Suprapubic skin (tissue), 4 donors: ENCODE results near the gene BLVRB. TPM values are rescaled to one million over a fixed set of nuclear protein-coding genes. Genes with fewer than 3 reads are reported as not detected.

Experiments
- DNase-seq, 2 donors: peaks; one replicate each; pipeline ENCODE4 v3.0.0-alpha.2; 2019; ENCODE audit warnings: low spot score in 2 of 2
- H3K27ac ChIP-seq: fragments of 200-600 bp; sonication (generic); one replicate; pipeline ENCODE4 v1.5.1; 2019
- H3K27me3 ChIP-seq: fragments of 200-600 bp; sonication (generic); one replicate; pipeline ENCODE4 v1.5.1; 2019
- H3K36me3 ChIP-seq: fragments of 200-600 bp; sonication (generic); one replicate; pipeline ENCODE4 v1.5.1; 2019
- H3K4me1 ChIP-seq: fragments of 200-600 bp; sonication (generic); one replicate; pipeline ENCODE4 v1.5.1; 2019
- H3K4me3 ChIP-seq: fragments of 200-600 bp; sonication (generic); one replicate; pipeline ENCODE4 v1.5.1; 2019; ENCODE audit warnings: mild to moderate bottlenecking
- H3K9me3 ChIP-seq: fragments of 200-600 bp; sonication (generic); one replicate; pipeline ENCODE4 v1.5.1; 2019
- EP300 ChIP-seq: sonication (generic); formaldehyde crosslinking; IDR thresholded peaks from one replicate; pipeline ENCODE4 v1.6.1; 2017; ENCODE audit warnings: antibody characterized with exemption
- POLR2A ChIP-seq, 2 donors: fragments of 450-650 bp; IDR thresholded peaks; one replicate each; pipeline ENCODE4 v1.6.1; 2017; ENCODE audit warnings: antibody characterized with exemption in 2 of 2, mild to moderate bottlenecking in 2 of 2, moderate library complexity in 2 of 2
- POLR2AphosphoS5 ChIP-seq, 3 donors: sonication (generic); formaldehyde crosslinking; IDR thresholded peaks; one replicate each; pipeline ENCODE4 v1.6.1; 2017; ENCODE audit warnings: antibody characterized with exemption in 3 of 3
- WGBS: methylation state at CpG from one replicate; pipeline ENCODE4 v1.1.5; 2018; 5-methylcytosine and 5-hydroxymethylcytosine counted together
- total RNA-seq, 4 donors: library from RNA; depleted of rRNA; stranded (reverse); fragments of >200 nt; gene quantifications; one replicate each; pipeline ENCODE4 v1.1.0, GENCODE V29; 2016
- TF ChIP-seq, protein P1 (sequence below), 2 donors: fragments of 200-600 bp in 1 of 2; fragments of 450-650 bp in 1 of 2; sonication (generic) in 1 of 2; IDR thresholded peaks; one replicate each; pipeline ENCODE4 v1.5.1; 2016 to 2019; ENCODE audit warnings: antibody characterized with exemption in 2 of 2, mild to moderate bottlenecking in 1 of 2, moderate library complexity in 1 of 2

BLVRB gene
- total RNA-seq, 4 donors from 2014 or later: 117 to 172 (median 142) TPM

GRCh38 chr19:40403262-40403984 is 62.1 kb downstream of the BLVRB start:
- Histone ChIP-seq H3K4me1 (peaks cover 30% of the 10 kb centered on the region), H3K9me3 (no peaks in the 10 kb centered on the region), H3K27me3 (no peaks in the 10 kb centered on the region), H3K36me3 (no peaks in the 10 kb centered on the region), H3K4me3 (peak overlapping the region; percentile 69), H3K27ac (peak overlapping the region; percentile 82)
- under 1% methylated on average over 18 of the region's 41 CpGs for WGBS
- DNase-seq: peak; percentile 96
- no peak for TF ChIP-seq POLR2A (IDR thresholded peaks at IDR 0.05)
- no peak for TF ChIP-seq EP300
- TF ChIP-seq POLR2AphosphoS5 (IDR thresholded peaks at IDR 0.05): no peak
- TF ChIP-seq, protein P1, sequence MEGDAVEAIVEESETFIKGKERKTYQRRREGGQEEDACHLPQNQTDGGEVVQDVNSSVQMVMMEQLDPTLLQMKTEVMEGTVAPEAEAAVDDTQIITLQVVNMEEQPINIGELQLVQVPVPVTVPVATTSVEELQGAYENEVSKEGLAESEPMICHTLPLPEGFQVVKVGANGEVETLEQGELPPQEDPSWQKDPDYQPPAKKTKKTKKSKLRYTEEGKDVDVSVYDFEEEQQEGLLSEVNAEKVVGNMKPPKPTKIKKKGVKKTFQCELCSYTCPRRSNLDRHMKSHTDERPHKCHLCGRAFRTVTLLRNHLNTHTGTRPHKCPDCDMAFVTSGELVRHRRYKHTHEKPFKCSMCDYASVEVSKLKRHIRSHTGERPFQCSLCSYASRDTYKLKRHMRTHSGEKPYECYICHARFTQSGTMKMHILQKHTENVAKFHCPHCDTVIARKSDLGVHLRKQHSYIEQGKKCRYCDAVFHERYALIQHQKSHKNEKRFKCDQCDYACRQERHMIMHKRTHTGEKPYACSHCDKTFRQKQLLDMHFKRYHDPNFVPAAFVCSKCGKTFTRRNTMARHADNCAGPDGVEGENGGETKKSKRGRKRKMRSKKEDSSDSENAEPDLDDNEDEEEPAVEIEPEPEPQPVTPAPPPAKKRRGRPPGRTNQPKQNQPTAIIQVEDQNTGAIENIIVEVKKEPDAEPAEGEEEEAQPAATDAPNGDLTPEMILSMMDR (IDR thresholded peaks at IDR 0.05): peak in 1 of 2 donors; percentile 5

DNA sequence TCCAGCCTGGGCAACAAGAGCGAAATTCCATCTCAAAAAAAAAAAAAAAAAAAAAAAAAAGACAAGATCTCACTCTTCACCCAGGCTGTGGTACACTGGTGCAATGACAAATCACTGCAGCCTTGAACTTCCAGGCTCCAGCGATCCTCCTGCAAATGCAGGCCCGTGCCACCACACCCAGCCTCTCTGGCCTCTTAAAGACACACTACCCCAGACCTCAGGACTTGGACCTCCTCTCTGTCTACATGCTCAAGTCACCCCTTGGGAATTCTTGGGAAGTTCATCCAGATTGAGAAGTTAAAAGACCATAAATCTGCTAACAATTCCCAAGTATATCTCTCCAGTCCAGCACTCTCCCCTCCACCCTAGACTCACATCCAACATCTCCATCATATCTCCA is 65.0 kb downstream of the BLVRB start:
- Histone ChIP-seq H3K27me3 (no peaks in the 10 kb centered on the region), H3K9me3 (no peaks in the 10 kb centered on the region), H3K36me3 (no peaks in the 10 kb centered on the region), H3K4me1 (peaks cover 34% of the 10 kb centered on the region), H3K27ac (no peak overlapping the region), H3K4me3 (no peak overlapping the region)
- DNase-seq: no peak
- TF ChIP-seq, protein P1 (IDR thresholded peaks at IDR 0.05): no peak
- TF ChIP-seq EP300: no peak
- TF ChIP-seq POLR2AphosphoS5 (IDR thresholded peaks at IDR 0.05): no peak
- no peak for TF ChIP-seq POLR2A (IDR thresholded peaks at IDR 0.05)
- WGBS: 63% methylated on average over 3 of the region's 3 CpGs

DNA sequence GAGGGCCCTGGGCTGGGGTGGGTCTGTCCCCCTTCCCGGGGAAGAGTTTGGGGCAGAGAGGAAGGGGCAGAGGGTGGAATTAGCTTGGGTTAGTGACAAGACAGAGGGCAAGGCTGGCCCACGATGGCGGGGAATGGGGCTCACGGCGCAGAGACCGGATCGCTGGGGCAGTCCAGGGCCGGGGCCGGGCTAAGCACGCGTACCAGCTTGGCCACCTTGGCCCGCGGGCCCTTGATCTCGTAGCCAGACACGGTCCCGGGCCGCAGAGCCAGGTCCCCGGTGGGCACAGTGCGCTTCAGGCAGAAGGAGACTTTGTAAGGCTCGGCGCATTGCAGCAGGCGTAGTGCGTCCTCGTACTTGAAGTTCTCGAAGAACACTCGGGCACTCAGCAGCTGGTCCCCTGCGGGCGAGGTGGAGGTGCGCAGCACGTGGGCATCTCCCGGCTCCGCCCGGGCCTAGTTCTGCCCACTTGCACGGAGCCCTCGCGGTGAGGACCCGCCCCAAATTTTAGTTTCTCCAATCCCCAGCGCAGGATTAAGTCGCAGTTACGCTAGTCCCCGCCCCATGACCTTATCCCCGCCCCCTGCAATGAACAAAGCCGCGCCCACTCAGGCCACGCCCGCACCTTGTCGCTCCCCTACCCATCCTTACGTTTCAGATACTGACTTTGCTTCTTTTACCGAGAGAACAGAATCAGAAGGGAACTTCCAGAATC is 67.0 kb downstream of the BLVRB start:
- Histone ChIP-seq H3K9me3 (no peaks in the 10 kb centered on the region), H3K27ac (no peak overlapping the region), H3K27me3 (no peaks in the 10 kb centered on the region), H3K4me1 (peaks cover 23% of the 10 kb centered on the region), H3K36me3 (no peaks in the 10 kb centered on the region), H3K4me3 (peak overlapping the region; percentile 11)
- WGBS: 24% methylated on average over 23 of the region's 49 CpGs
- DNase-seq: no peak
- TF ChIP-seq EP300 (no peak), POLR2A (IDR thresholded peaks at IDR 0.05) (no peak), POLR2AphosphoS5 (IDR thresholded peaks at IDR 0.05) (no peak)
- TF ChIP-seq, protein P1 (IDR thresholded peaks at IDR 0.05): no peak

Other genes starting within 250 kb of the BLVRB start
- not detected for gene TTC9B, start 247.4 kb downstream of the BLVRB start, total RNA-seq
- gene CCNP, start 239.1 kb downstream of the BLVRB start, total RNA-seq: under 1 TPM in 1 of 4 donors, not detected in 3; 0.26 TPM
- 100 to 1,000 TPM in 2 of 4 donors, 10 to 100 TPM in 2; 76.4 to 146 (median 92.3) TPM for gene AKT2, start 180.4 kb downstream of the BLVRB start, total RNA-seq
- gene C19orf47, start 117.3 kb downstream of the BLVRB start, total RNA-seq: 10 to 100 TPM; 14.8 to 34.9 (median 16.3) TPM
- 100 to 1,000 TPM; 173 to 231 (median 202) TPM for gene PLD3, start 117.0 kb downstream of the BLVRB start, total RNA-seq
- gene HIPK4, start 75.6 kb downstream of the BLVRB start, total RNA-seq: under 1 TPM in 3 of 4 donors, not detected in 1; 0.21 to 0.47 (median 0.42) TPM
- gene PRX, start 52.4 kb downstream of the BLVRB start, total RNA-seq: 1 to 10 TPM; 4.1 to 7.3 (median 4.8) TPM
- gene SERTAD1, start 39.8 kb downstream of the BLVRB start, total RNA-seq: 10 to 100 TPM in 3 of 4 donors, 1 to 10 TPM in 1; 8.5 to 33.9 (median 20.6) TPM
- 10 to 100 TPM; 16.4 to 29.8 (median 19.1) TPM for gene SERTAD3, start 21.4 kb downstream of the BLVRB start, total RNA-seq
- gene SPTBN4, start 1.3 kb upstream of the BLVRB start, total RNA-seq: 1 to 10 TPM in 1 of 4 donors, under 1 TPM in 3; 0.30 to 1.2 (median 0.71) TPM
- 10 to 100 TPM; 42.2 to 58.3 (median 51.1) TPM for gene SHKBP1, start 111.1 kb upstream of the BLVRB start, total RNA-seq
- gene LTBP4, start 135.6 kb upstream of the BLVRB start, total RNA-seq: 100 to 1,000 TPM; 108 to 236 (median 121) TPM
- gene NUMBL, start 224.9 kb upstream of the BLVRB start, total RNA-seq: 10 to 100 TPM; 20.5 to 38.2 (median 29.3) TPM